Measurements from ENCODE around the gene SUGCT.

DNA sequence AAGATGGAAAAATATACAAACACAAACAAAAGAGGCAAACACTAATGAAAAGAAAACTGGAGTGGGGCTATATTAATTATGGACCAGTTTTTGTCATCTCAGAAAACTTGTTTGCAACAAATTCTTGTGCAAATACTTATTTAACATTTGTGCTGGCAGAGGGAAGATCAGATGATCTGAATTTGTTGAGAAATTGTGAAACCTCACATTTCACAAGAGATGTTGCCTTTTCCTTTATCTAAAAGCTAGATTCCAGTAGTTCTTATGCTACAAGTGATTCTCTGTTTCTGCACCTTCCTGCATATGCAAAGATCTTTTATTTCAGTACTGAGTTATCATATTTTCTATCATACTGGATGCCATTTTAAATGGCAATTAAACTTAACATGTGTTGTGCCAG lies 320.7 kb downstream of the SUGCT start:
- TF ChIP-seq, protein P1, sequence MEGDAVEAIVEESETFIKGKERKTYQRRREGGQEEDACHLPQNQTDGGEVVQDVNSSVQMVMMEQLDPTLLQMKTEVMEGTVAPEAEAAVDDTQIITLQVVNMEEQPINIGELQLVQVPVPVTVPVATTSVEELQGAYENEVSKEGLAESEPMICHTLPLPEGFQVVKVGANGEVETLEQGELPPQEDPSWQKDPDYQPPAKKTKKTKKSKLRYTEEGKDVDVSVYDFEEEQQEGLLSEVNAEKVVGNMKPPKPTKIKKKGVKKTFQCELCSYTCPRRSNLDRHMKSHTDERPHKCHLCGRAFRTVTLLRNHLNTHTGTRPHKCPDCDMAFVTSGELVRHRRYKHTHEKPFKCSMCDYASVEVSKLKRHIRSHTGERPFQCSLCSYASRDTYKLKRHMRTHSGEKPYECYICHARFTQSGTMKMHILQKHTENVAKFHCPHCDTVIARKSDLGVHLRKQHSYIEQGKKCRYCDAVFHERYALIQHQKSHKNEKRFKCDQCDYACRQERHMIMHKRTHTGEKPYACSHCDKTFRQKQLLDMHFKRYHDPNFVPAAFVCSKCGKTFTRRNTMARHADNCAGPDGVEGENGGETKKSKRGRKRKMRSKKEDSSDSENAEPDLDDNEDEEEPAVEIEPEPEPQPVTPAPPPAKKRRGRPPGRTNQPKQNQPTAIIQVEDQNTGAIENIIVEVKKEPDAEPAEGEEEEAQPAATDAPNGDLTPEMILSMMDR (conservative IDR thresholded peaks at IDR 0.05; ENCODE audit: low read length), result no peak
- TF ChIP-seq EZH2phosphoT487 (IDR thresholded peaks at IDR 0.05; ENCODE audit: borderline replicate concordance), result no peak
